K562 (cell line): ENCODE results near the gene ANXA9. TPM values are rescaled to one million over a fixed set of nuclear protein-coding genes. Genes with fewer than 3 reads are reported as not detected.

ENCODE experiments used
- CBX5 ChIP-seq: IDR thresholded peaks from 2 replicates; pipeline ENCODE4 v1.6.1; 2014; ENCODE audit warnings: low read depth, borderline replicate concordance
- FOXK1 ChIP-seq: sonication (generic); formaldehyde crosslinking; IDR thresholded peaks from 2 replicates; pipeline ENCODE4 v1.8.0; 2022; ENCODE audit warnings: missing genetic modification reagents, mild to moderate bottlenecking, borderline replicate concordance
- KLF16 ChIP-seq: IDR thresholded peaks from 2 replicates; pipeline ENCODE4 v1.6.1; 2016; ENCODE audit warnings: antibody characterized with exemption
- LCOR ChIP-seq: sonication (generic); formaldehyde crosslinking; IDR thresholded peaks from 2 replicates; pipeline ENCODE4 v1.8.0; 2022; ENCODE audit warnings: mild to moderate bottlenecking, missing genetic modification reagents
- MTA1 ChIP-seq: fragments of 450-650 bp; IDR thresholded peaks from 2 replicates; pipeline ENCODE4 v1.6.1; 2017; ENCODE audit warnings: borderline replicate concordance
- NCOA1 ChIP-seq: fragments of 450-650 bp; IDR thresholded peaks from 2 replicates; pipeline ENCODE4 v1.6.1; 2016; ENCODE audit warnings: low read depth
- NCOR1 ChIP-seq: fragments of 450-650 bp; IDR thresholded peaks from 2 replicates; pipeline ENCODE4 v1.6.1; 2016; ENCODE audit warnings: mild to moderate bottlenecking, moderate library complexity
- RB1 ChIP-seq: fragments of 450-650 bp; IDR thresholded peaks from 2 replicates; pipeline ENCODE4 v1.6.1; 2017; ENCODE audit warnings: low read depth, mild to moderate bottlenecking
- RNF2 ChIP-seq: sonication (generic); IDR thresholded peaks from 2 replicates; pipeline ENCODE4 v1.6.1; 2016
- TGIF2 ChIP-seq: sonication (generic); formaldehyde crosslinking; IDR thresholded peaks from 2 replicates; pipeline ENCODE4 v1.8.1; 2022; ENCODE audit warnings: mild to moderate bottlenecking, missing genetic modification reagents, moderate library complexity
- polyA plus RNA-seq, 8 experiments: library from polyadenylated mRNA; depleted of rRNA in 4 of 8; stranded (reverse) in 5 of 8; unstranded in 3 of 8; fragments of >200 nt; fragmentation: Nextera tagmentation in 2 of 8; fragmentation: Illumina TruSeq in 1 of 8; extraction: Ambion mirVana in 2 of 8; extraction: Trizol in 1 of 8; gene quantifications; 2 replicates each; pipeline versions ENCODE4 v1.2.1 to v1.2.3, GENCODE V29; 2011 to 2014; ENCODE audit warnings: inconsistent platforms in 1 of 8, missing spikeins in 1 of 8
- total RNA-seq, 7 experiments: library from RNA; depleted of rRNA in 6 of 7; stranded (reverse); fragments of >200 nt in 6 of 7; fragmentation: Illumina TruSeq in 2 of 7; extraction: Trizol in 2 of 7; gene quantifications; 2 replicates each; pipeline versions ENCODE4 v1.2.1 to v1.2.3, GENCODE V29; 2011 to 2021; ENCODE audit warnings: low replicate concordance in 1 of 7
- TF ChIP-seq, protein P1 (sequence below): sonication (generic); formaldehyde crosslinking; IDR thresholded peaks from 2 replicates; pipeline ENCODE4 v1.5.0; 2020; ENCODE audit warnings: missing genetic modification reagents
- TF ChIP-seq, protein P2 (sequence below): fragments of 250-450 bp; sonication (Bioruptor Pico); IDR thresholded peaks from 2 replicates; pipeline ENCODE4 v1.5.0; 2021; ENCODE audit warnings: mild to moderate bottlenecking, moderate library complexity
- TF ChIP-seq, protein P3 (sequence below): fragments of 450-650 bp; IDR thresholded peaks from 2 replicates; pipeline ENCODE4 v1.7.1; 2018; ENCODE audit warnings: mild to moderate bottlenecking, low read depth; ENCODE audit not compliant: partially characterized antibody
- TF ChIP-seq, protein P4 (sequence below): fragments of 250-450 bp; sonication (Bioruptor Pico); IDR thresholded peaks from 2 replicates; pipeline ENCODE4 v1.5.0; 2022; ENCODE audit warnings: mild to moderate bottlenecking
- TF ChIP-seq, protein P5 (sequence below): IDR thresholded peaks from 2 replicates; pipeline ENCODE4 v1.6.1; 2012; ENCODE audit warnings: low read depth, low read length, improper control_type of control experiment, borderline replicate concordance

The ANXA9 gene
- total and polyA plus RNA-seq, 9 of the 15 experiments (the other 6 are each of a cell fraction or from before 2014, with no cell fraction given): 0.24 to 1.6 (median 0.57) TPM

DNA sequence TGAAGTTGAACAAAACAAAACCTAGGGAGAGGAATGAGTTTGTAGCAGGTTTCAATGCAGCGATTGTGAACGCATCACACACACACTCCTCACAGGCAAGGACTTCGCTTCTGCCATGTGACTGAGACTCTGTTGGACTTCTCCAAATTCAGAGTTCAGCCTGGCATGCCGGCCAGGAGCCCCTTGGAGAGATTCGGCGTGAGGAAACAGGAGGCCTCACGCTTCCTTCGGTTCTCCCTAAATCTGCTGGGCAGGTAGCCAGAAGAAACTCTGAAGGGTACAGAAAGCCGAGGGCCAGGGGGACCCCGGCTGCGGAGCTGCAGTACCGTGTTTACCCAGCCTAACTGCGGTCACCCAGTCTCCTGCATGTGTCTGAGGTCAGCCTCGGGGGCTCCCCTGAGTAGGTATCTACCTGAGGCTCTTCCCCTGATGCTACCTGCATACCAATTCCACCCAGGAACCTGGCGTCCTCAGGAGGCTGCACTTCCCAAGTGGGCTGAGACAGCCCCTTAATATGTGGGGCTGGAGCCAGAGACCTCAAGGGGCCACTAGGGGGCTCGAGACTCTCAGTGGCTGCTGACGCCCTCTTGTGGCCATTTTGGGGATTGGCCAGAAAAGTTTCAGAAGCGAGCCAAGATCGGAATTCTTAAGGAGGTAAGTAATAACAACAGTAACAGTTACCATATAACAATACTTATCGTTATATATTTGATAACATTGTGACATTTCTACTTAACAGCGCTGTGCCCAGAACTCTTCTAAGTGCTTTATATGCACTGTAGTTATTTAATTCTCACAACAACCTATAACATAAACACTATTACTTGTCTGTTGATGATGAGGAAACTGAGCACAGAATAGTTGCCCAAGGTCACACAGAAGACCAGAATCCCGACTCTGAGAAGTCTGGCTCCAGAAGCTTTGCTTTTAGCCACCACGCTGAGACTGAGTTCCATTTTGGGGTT lies 2.7 kb upstream of the ANXA9 start (continued):
- TF ChIP-seq KLF16 (peak; percentile 75), LCOR (CRISPR knock-in tag) (0 out of 2 replicates have a peak, but pooled peaks have one; percentile 22), TGIF2 (no peak; the same call in 1 of the 2 replicates), NCOA1 (0 out of 2 replicates have a peak, but pooled peaks have one; percentile 9), MTA1 (0 out of 2 replicates have a peak, but pooled peaks have one; percentile 35), RNF2 (0 out of 2 replicates have a peak, but pooled peaks have one; percentile 31), FOXK1 (CRISPR knock-in tag) (peak; percentile 79; the same call in 1 of the 2 replicates), CBX5 (no peak), NCOR1 (peak; percentile 38), RB1 (peak; percentile 85)
- TF ChIP-seq, protein P1, sequence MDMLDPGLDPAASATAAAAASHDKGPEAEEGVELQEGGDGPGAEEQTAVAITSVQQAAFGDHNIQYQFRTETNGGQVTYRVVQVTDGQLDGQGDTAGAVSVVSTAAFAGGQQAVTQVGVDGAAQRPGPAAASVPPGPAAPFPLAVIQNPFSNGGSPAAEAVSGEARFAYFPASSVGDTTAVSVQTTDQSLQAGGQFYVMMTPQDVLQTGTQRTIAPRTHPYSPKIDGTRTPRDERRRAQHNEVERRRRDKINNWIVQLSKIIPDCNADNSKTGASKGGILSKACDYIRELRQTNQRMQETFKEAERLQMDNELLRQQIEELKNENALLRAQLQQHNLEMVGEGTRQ (CRISPR knock-in tag): no peak
- TF ChIP-seq, protein P2, sequence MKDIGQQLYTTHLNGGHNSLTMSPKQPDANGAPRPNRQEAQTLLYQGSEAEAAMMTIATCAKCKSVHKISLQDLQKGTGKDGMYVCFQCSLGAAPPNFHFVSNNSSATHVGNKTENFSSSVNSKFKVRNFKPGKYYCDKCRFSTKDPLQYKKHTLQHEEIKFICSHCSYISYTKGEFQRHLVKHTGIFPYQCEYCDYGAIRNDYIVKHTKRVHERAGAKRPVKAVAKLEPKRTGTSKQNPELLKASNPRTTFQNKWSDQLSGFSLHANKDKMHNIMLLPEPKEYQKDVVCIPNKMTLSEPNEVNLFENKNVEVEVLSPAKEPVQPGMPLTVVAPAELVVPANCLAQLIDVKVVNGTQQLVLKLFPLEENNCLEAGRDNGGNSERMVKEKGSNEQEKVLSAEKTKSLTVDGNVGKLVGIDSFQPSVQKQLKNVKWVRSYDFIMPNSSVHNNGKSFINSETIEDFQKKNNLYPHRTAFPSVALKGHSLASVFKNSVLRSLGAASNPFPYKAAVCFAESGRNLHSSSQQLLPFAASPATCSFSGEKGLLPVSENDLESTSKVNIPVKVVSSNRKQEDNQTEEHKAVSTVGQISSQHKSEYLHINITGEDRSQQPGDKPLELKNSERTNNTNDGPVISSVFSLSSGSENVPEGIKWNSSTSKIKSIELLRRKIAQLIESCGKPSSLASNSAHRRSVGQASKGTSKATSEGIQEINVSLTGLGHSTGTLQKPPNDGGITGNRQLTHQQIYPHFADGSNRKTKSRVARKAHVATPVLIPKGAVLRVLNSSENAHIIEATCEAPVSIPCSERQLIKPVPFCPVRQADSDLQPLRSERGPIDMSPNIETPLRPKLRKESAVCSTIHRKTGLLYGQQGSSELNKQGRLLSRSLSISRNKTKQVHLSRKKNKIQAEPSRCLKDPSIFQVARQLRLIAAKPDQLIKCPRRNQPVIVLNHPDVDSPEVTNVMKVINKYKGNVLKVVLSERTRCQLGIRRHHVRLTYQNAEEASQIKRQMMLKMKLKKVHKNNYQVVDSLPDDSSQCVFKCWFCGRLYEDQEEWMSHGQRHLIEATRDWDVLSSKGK (CRISPR knock-in tag): no peak
- TF ChIP-seq, protein P3, sequence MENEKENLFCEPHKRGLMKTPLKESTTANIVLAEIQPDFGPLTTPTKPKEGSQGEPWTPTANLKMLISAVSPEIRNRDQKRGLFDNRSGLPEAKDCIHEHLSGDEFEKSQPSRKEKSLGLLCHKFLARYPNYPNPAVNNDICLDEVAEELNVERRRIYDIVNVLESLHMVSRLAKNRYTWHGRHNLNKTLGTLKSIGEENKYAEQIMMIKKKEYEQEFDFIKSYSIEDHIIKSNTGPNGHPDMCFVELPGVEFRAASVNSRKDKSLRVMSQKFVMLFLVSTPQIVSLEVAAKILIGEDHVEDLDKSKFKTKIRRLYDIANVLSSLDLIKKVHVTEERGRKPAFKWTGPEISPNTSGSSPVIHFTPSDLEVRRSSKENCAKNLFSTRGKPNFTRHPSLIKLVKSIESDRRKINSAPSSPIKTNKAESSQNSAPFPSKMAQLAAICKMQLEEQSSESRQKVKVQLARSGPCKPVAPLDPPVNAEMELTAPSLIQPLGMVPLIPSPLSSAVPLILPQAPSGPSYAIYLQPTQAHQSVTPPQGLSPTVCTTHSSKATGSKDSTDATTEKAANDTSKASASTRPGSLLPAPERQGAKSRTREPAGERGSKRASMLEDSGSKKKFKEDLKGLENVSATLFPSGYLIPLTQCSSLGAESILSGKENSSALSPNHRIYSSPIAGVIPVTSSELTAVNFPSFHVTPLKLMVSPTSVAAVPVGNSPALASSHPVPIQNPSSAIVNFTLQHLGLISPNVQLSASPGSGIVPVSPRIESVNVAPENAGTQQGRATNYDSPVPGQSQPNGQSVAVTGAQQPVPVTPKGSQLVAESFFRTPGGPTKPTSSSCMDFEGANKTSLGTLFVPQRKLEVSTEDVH: peak; percentile 33
- TF ChIP-seq, protein P4, sequence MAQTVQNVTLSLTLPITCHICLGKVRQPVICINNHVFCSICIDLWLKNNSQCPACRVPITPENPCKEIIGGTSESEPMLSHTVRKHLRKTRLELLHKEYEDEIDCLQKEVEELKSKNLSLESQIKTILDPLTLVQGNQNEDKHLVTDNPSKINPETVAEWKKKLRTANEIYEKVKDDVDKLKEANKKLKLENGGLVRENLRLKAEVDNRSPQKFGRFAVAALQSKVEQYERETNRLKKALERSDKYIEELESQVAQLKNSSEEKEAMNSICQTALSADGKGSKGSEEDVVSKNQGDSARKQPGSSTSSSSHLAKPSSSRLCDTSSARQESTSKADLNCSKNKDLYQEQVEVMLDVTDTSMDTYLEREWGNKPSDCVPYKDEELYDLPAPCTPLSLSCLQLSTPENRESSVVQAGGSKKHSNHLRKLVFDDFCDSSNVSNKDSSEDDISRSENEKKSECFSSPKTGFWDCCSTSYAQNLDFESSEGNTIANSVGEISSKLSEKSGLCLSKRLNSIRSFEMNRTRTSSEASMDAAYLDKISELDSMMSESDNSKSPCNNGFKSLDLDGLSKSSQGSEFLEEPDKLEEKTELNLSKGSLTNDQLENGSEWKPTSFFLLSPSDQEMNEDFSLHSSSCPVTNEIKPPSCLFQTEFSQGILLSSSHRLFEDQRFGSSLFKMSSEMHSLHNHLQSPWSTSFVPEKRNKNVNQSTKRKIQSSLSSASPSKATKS (CRISPR knock-in tag): no peak
- TF ChIP-seq, protein P5, sequence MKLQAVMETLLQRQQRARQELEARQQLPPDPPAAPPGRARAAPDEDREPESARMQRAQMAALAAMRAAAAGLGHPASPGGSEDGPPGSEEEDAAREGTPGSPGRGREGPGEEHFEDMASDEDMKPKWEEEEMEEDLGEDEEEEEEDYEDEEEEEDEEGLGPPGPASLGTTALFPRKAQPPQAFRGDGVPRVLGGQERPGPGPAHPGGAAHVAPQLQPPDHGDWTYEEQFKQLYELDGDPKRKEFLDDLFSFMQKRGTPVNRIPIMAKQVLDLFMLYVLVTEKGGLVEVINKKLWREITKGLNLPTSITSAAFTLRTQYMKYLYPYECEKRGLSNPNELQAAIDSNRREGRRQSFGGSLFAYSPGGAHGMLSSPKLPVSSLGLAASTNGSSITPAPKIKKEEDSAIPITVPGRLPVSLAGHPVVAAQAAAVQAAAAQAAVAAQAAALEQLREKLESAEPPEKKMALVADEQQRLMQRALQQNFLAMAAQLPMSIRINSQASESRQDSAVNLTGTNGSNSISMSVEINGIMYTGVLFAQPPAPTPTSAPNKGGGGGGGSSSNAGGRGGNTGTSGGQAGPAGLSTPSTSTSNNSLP: no peak; the same call in 1 of the 2 replicates
